Gastroesophageal sphincter (tissue), 4 donors: ENCODE results near the gene SDS. TPM values are rescaled to one million over a fixed set of nuclear protein-coding genes. Genes with fewer than 3 reads are reported as not detected.

Experiments used
- ATAC-seq: fragments of 150-250 bp; one replicate; pipeline ENCODE4 v1.9.1; 2016; ENCODE audit warnings: mild to moderate bottlenecking, moderate library complexity
- H3K27ac ChIP-seq, 4 donors: fragments of 200-600 bp; sonication (generic) in 3 of 4; 1 replicate in 3 of 4; 2 replicates in 1 of 4; pipeline ENCODE4 v1.5.1; 2016 to 2019
- H3K27me3 ChIP-seq: fragments of 200-600 bp; sonication (generic); one replicate; pipeline ENCODE4 v1.5.1; 2019
- H3K36me3 ChIP-seq, 2 donors: fragments of 200-600 bp; sonication (generic); one replicate each; pipeline ENCODE4 v1.5.1; 2019; ENCODE audit warnings: control low read depth in 1 of 2
- H3K4me1 ChIP-seq, 3 donors: fragments of 200-600 bp; sonication (generic); 1 replicate in 2 of 3; 2 replicates in 1 of 3; pipeline ENCODE4 v1.5.1; 2016 to 2019; ENCODE audit warnings: control low read depth in 2 of 3
- H3K4me3 ChIP-seq, 2 donors: fragments of 200-600 bp; sonication (generic); one replicate each; pipeline ENCODE4 v1.5.1; 2019; ENCODE audit warnings: mild to moderate bottlenecking in 1 of 2, moderate library complexity in 1 of 2
- H3K9me3 ChIP-seq, 3 donors: fragments of 200-600 bp; sonication (generic); one replicate each; pipeline ENCODE4 v1.5.1; 2017 to 2019; ENCODE audit warnings: control low read depth in 2 of 3
- EP300 ChIP-seq: sonication (generic); formaldehyde crosslinking; IDR thresholded peaks from one replicate; pipeline ENCODE4 v1.6.1; 2017; ENCODE audit warnings: antibody characterized with exemption, mild to moderate bottlenecking
- POLR2A ChIP-seq, 2 donors: fragments of 450-650 bp; IDR thresholded peaks; one replicate each; pipeline ENCODE4 v1.6.1; 2017; ENCODE audit warnings: antibody characterized with exemption in 2 of 2, mild to moderate bottlenecking in 2 of 2, moderate library complexity in 1 of 2
- POLR2AphosphoS5 ChIP-seq: sonication (generic); formaldehyde crosslinking; IDR thresholded peaks from one replicate; pipeline ENCODE4 v1.6.1; 2017; ENCODE audit warnings: antibody characterized with exemption
- WGBS, 2 donors: methylation state at CpG; one replicate each; pipeline ENCODE4 v1.1.5; 2018; ENCODE audit warnings: low coverage in 1 of 2; 5-methylcytosine and 5-hydroxymethylcytosine counted together
- total RNA-seq, 4 donors: library from RNA; depleted of rRNA; stranded (reverse); fragments of >200 nt; gene quantifications; one replicate each; pipeline ENCODE4 v1.1.0, GENCODE V29; 2016
- TF ChIP-seq, protein P1 (sequence below), 4 experiments: fragments of 200-600 bp in 2 of 4; fragments of 450-650 bp in 2 of 4; sonication (generic) in 1 of 4; IDR thresholded peaks; one replicate each; pipeline ENCODE4 v1.5.1; 2017 to 2019; ENCODE audit warnings: antibody characterized with exemption in 4 of 4, mild to moderate bottlenecking in 2 of 4, moderate library complexity in 2 of 4

SDS gene
- total RNA-seq, 4 donors from 2014 or later = 0.39 to 5.5 TPM; not detected in 2

DNA sequence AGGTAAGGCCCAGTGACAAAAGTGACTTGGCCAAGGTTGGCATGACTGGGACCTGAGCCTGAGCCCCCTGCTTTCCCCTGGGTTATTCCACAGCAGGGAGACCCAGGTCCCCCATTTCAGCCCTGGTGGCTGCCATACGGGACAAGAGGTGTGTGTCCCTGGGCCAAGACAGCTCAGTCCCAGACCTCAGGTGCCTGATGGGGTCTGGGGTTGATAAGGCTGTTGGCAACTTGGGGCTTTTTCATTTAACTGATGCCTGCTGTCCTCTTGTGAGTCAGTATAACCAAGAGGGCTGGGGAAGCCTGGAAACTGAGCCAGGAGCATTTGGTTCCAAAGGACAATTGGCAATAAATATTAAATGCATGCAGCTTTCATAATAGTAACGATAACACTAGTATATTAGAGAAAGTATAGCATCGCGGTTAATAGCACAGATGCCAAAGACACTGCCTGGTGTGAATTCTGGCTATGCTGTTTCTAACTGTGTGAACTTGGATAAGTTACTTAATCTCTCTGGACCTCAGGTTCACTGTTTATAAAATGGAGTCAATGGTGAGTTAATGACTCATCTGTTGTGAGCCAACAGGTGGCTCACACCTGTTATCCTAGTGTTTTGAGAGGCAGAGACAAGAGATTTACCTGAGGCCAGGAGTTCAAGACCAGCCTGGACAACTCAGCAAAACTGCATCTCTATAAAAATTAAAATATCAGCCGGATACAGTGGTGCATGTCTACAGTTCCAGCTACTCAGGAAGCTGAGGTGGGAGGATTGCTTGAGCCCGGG lies 19.4 kb upstream of the SDS start:
- no peak for TF ChIP-seq POLR2AphosphoS5
- TF ChIP-seq EP300 = no peak
- TF ChIP-seq POLR2A (IDR thresholded peaks at IDR 0.05) = no peak
- TF ChIP-seq, protein P1, sequence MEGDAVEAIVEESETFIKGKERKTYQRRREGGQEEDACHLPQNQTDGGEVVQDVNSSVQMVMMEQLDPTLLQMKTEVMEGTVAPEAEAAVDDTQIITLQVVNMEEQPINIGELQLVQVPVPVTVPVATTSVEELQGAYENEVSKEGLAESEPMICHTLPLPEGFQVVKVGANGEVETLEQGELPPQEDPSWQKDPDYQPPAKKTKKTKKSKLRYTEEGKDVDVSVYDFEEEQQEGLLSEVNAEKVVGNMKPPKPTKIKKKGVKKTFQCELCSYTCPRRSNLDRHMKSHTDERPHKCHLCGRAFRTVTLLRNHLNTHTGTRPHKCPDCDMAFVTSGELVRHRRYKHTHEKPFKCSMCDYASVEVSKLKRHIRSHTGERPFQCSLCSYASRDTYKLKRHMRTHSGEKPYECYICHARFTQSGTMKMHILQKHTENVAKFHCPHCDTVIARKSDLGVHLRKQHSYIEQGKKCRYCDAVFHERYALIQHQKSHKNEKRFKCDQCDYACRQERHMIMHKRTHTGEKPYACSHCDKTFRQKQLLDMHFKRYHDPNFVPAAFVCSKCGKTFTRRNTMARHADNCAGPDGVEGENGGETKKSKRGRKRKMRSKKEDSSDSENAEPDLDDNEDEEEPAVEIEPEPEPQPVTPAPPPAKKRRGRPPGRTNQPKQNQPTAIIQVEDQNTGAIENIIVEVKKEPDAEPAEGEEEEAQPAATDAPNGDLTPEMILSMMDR (IDR thresholded peaks at IDR 0.05) = no peak
- no peaks in the 10 kb centered on the region for H3K36me3 ChIP-seq
- peak overlapping the region in 1 of 2 donors; percentile 50 for H3K4me3 ChIP-seq
- peak overlapping the region in 2 of 4 donors; percentile 46 to 68 for H3K27ac ChIP-seq
- peaks cover 10% of the 10 kb centered on the region for H3K27me3 ChIP-seq
- H3K4me1 ChIP-seq = peaks cover 0 to 20% (median 0%) of the 10 kb centered on the region in 3 donors
- H3K9me3 ChIP-seq = no peaks in the 10 kb centered on the region
- 75 to 79% methylated on average over 2 to 4 of the region's 6 CpGs for WGBS, 2 donors
- ATAC-seq = no peak

DNA sequence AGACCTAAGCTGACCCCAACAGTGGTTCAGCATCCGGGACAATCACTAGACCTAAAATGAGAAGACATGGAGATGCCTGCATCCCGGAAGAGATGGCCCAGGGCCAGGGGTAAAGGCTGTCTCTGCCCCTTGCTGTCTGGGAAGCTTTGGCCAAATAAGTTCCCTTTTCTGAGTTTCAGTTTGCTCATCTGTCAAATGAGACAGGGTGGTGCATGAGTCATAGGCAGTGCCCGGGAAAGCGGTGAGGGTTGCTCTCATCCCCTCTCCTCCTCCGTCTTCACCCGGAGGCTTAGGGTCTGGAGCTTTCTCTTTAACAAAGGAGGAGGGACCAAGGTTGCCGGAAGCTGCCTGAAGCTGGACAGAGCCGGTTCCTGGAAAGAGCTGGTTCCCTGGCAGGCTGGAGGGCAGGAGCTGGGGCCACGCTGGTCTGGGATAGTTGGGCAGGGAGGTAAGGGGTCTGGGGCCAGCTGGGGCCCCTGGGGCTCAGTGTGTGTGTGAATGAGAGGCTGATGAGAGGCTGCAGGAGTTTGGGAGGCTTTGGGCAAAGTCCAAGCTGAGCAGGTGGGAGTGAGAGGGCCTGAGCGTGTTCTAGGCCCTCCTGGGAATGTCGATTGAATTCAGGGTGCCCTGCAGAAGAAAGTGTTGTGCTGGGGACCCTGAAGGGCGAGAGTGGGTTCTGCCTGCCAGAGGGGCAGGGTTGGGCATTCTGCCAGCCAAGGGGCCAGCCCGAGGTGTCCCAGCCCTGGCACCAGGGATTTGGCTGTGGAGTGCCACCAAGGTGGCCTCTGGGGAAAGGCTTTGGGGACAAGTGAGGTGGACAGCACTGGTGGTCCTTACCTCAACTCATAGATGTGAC lies 18.6 kb upstream of the SDS start, which contains the start of gene SDSL:
SDSL (plus strand) TSS at position 351 of the 856 bp plus-strand sequence. CDS start 5,603 bp downstream, outside the sequence.
- TF ChIP-seq, protein P1 (IDR thresholded peaks at IDR 0.05) = no peak
- TF ChIP-seq POLR2AphosphoS5 = peak; percentile 51
- H3K27ac ChIP-seq = peak within 1 kb of the TSS in 3 of 4 donors; percentile 21 to 68 (median 46)
- H3K36me3 ChIP-seq = no peaks in the 10 kb centered on the region
- WGBS, 2 donors = 0% methylated on average over 1 of the region's 13 CpGs; no CpG with 5 or more reads in 1 of the 2 donors
- no peaks in the 10 kb centered on the region for H3K9me3 ChIP-seq
- H3K27me3 ChIP-seq = peaks cover 10% of the 10 kb centered on the region
- peak within 1 kb of the TSS; percentile 50 to 51 for H3K4me3 ChIP-seq
- H3K4me1 ChIP-seq = peaks cover 0 to 20% (median 0%) of the 10 kb centered on the region in 3 donors
- ATAC-seq = peak; percentile 84

DNA sequence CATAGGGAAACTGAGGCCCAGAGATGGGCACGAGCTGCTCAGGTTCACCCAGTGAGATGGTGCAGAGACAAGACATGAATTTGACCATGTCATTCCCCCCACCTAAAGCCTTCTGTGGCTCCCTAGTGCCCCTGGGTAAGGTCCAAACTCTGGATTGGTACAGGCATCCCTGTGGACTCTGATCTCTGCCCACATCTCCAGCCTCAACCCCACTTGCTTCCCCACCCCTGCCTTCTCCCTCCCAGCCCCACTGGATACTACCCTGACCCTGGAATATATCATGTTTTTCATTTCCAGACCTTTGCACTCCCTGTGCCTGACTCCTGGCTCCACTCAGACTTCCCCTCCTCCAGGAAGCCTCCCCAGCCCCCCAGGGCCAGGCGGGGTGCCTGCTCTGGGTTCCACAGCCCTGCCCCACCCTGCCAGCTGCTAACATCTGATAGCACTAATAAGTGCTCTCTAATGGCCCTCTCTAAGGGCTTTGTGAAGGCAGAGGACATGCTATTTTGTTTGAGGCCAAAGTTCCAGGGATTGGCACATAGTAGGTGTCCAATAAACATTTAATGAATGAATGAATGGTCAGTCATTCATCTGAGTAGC lies 17.4 kb upstream of the SDS start:
- H3K4me3 ChIP-seq = no peak overlapping the region
- no peaks in the 10 kb centered on the region for H3K36me3 ChIP-seq
- TF ChIP-seq, protein P1 (IDR thresholded peaks at IDR 0.05) = no peak
- no peak for TF ChIP-seq POLR2AphosphoS5
- TF ChIP-seq POLR2A (IDR thresholded peaks at IDR 0.05) = no peak
- no peak for TF ChIP-seq EP300
- peaks cover 0 to 20% (median 0%) of the 10 kb centered on the region in 3 donors for H3K4me1 ChIP-seq
- no peaks in the 10 kb centered on the region for H3K9me3 ChIP-seq
- WGBS, 2 donors = 67 to 86% methylated on average over 1 to 2 of the region's 2 CpGs
- ATAC-seq = no peak
- H3K27ac ChIP-seq = no peak overlapping the region
- peaks cover 4% of the 10 kb centered on the region for H3K27me3 ChIP-seq

DNA sequence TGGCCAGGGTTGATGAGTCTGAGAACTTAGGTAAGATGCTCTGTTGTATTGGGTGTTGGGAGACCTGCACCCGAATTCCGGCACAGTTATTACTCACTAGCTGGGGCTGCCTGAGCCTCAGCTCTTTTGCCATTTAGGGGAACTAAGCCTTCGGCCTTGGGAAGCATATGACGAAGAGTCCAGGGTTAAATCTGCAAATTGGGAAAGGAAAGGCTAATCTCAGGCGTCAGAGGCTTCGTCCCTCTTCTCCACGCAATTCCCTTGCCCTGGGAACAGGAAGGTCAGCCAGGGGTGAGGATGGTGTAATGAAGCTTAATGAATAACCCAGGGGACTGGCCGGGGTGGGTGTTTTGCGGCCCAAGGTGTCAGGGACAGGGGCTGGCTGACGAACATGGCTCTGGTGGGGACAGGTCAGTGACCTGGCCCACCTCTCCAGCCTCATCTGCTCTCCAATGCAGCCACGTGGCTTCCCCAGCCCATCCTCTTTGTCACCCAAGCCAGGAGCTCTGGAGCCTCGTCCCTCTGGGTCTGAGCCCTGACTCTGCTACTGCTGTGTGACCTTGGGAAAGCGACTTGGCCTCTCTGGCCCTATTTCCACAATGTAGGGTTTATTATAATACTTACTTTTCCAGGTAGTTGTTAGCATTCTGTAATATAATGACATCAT lies 14.7 kb upstream of the SDS start:
- Histone ChIP-seq H3K27me3 (peaks cover 10% of the 10 kb centered on the region), H3K27ac (no peak overlapping the region), H3K36me3 (no peaks in the 10 kb centered on the region), H3K4me1 (peaks cover 0 to 20% (median 0%) of the 10 kb centered on the region in 3 donors), H3K9me3 (no peaks in the 10 kb centered on the region), H3K4me3 (no peak overlapping the region)
- WGBS, 2 donors = 21% methylated on average over 6 of the region's 13 CpGs; no CpG with 5 or more reads in 1 of the 2 donors
- TF ChIP-seq EP300 (no peak), POLR2AphosphoS5 (peak; percentile 16)
- peak; percentile 33 for ATAC-seq
